Type B pancreatic cell (in vitro differentiated cells): ENCODE measurements around the gene POFUT2. TPM values are rescaled to one million over a fixed set of nuclear protein-coding genes. Genes with fewer than 3 reads are reported as not detected.

ENCODE experiments used
- DNase-seq: peaks from one replicate; pipeline ENCODE4 v3.0.0; 2021; ENCODE audit warnings: mixed read lengths; ENCODE audit not compliant: unreplicated experiment; ENCODE audit errors: extremely low spot score
- H3K27ac Mint-ChIP-seq: 2 replicates; pipeline ENCODE4 v1.8.0; 2021; ENCODE audit warnings: mild to moderate bottlenecking, mixed read lengths
- H3K27me3 Mint-ChIP-seq: 2 replicates; pipeline ENCODE4 v1.8.0; 2021; ENCODE audit warnings: mixed read lengths
- H3K36me3 Mint-ChIP-seq: 2 replicates; pipeline ENCODE4 v1.8.0; 2021; ENCODE audit warnings: mixed read lengths
- H3K4me1 Mint-ChIP-seq: one replicate; pipeline ENCODE4 v1.8.0; 2021; ENCODE audit warnings: mixed read lengths; ENCODE audit not compliant: unreplicated experiment
- H3K4me3 Mint-ChIP-seq: 2 replicates; pipeline ENCODE4 v1.8.0; 2021; ENCODE audit warnings: mild to moderate bottlenecking, mixed read lengths
- H3K9me3 Mint-ChIP-seq: 2 replicates; pipeline ENCODE4 v1.8.0; 2021; ENCODE audit warnings: mixed read lengths
- total RNA-seq: library from RNA; stranded (reverse); gene quantifications from 2 replicates; pipeline ENCODE4 v1.2.1, GENCODE V29; 2021; ENCODE audit warnings: low replicate concordance
- TF ChIP-seq, protein P1 (sequence below): fragments of 200-600 bp; sonication (generic); conservative IDR thresholded peaks from 2 replicates; pipeline ENCODE4 v1.5.0; 2021; ENCODE audit warnings: antibody characterized with exemption, mild to moderate bottlenecking

POFUT2 gene
- total RNA-seq, 1 donor from 2014 or later = 52.8 TPM

DNA sequence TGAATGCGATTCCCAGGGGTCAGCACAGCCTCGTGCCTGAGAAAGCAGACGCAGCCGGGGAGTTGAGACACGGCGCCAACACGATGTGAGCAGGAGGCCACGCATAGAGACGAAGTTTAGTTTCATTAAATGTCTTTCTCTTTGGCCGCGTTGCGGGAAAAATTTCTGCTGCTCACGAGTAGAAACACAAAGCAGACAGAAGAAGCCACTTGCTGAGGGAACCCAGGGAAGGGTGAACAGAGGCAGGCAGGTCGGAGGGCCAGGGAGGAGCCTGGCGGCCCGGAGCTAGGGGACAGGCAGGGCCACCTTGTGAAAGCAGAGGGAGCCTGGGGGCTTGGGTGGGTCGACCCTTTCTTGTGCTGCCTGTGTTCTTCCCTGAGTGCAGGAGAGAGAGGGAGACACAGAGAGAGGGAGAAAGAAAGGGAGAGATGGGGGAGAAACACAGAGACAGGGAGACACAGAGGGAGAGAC lies 33.2 kb downstream of the POFUT2 start:
- no peak for DNase-seq
- TF ChIP-seq, protein P1, sequence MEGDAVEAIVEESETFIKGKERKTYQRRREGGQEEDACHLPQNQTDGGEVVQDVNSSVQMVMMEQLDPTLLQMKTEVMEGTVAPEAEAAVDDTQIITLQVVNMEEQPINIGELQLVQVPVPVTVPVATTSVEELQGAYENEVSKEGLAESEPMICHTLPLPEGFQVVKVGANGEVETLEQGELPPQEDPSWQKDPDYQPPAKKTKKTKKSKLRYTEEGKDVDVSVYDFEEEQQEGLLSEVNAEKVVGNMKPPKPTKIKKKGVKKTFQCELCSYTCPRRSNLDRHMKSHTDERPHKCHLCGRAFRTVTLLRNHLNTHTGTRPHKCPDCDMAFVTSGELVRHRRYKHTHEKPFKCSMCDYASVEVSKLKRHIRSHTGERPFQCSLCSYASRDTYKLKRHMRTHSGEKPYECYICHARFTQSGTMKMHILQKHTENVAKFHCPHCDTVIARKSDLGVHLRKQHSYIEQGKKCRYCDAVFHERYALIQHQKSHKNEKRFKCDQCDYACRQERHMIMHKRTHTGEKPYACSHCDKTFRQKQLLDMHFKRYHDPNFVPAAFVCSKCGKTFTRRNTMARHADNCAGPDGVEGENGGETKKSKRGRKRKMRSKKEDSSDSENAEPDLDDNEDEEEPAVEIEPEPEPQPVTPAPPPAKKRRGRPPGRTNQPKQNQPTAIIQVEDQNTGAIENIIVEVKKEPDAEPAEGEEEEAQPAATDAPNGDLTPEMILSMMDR = no peak
- H3K27ac Mint-ChIP-seq = no peak overlapping the region
- H3K36me3 Mint-ChIP-seq = no peaks in the 10 kb centered on the region
- H3K4me3 Mint-ChIP-seq = no peak overlapping the region
- peaks cover 7% of the 10 kb centered on the region for H3K27me3 Mint-ChIP-seq
- H3K9me3 Mint-ChIP-seq = no peaks in the 10 kb centered on the region
- H3K4me1 Mint-ChIP-seq = peaks cover 10% of the 10 kb centered on the region

DNA sequence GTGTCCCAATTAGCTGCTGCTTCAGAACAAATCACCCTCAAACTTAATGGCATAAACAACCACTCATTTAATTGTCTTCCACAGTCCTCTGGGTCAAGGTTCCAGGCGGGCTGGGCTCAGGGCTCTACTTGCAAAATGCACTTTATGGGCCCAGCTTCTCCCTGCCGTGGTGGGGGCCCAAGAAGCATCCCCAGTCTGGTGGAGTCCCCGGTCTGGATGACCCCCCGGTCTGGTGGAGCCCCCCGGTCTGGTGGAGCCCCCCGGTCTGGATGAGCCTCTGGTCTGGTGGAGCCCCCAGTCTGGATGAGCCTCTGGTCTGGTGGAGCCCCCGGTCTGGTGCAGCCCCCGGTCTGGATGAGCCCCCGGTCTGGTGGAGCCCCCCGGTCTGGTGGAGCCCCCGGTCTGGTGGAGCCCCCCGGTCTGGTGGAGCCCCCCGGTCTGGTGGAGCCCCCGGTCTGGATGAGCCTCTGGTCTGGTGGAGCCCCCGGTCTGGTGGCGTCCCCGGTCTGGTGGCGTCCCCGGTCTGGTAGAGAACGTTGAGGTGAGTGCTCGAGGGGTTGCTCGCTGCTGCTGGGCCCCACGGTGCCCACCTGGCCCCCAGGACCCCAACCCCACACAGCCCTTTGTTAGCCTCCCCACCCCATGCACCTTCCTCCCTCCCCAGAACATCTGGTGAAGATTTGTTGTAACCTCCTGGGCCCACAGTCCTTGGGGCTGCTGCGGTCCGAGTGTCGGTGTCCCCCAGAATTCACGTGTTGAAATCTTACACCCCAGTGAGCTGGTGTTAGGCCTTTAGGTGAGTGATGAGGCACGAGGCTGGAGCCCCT lies 33.8 kb downstream of the POFUT2 start:
- H3K27me3 Mint-ChIP-seq = peaks cover 8% of the 10 kb centered on the region
- no peak overlapping the region for H3K27ac Mint-ChIP-seq
- peaks cover 14% of the 10 kb centered on the region for H3K4me1 Mint-ChIP-seq
- TF ChIP-seq, protein P1 = no peak
- DNase-seq = peak; percentile 65
- H3K4me3 Mint-ChIP-seq = no peak overlapping the region
- H3K9me3 Mint-ChIP-seq = no peaks in the 10 kb centered on the region
- no peaks in the 10 kb centered on the region for H3K36me3 Mint-ChIP-seq

DNA sequence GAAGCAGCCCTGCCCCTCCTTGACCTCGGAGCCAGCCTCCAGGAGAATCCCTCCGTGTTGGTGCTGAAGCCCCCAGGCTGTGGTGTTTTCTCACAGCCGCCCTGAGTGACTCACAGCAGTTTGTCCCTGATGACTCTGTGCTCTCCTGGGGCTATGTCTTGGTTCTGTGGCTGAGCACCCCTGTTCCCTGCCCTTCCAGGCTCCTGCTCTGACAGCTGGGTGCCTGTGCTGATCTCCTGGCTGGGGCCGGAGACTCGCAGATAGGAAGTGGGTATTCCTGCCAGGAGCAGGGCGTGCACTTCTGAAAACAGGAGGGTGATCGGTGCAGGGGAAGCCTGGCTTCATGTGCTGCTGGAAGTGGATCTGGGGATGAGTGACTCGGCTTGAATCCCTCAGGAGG lies 34.5 kb downstream of the POFUT2 start:
- H3K36me3 Mint-ChIP-seq = no peaks in the 10 kb centered on the region

DNA sequence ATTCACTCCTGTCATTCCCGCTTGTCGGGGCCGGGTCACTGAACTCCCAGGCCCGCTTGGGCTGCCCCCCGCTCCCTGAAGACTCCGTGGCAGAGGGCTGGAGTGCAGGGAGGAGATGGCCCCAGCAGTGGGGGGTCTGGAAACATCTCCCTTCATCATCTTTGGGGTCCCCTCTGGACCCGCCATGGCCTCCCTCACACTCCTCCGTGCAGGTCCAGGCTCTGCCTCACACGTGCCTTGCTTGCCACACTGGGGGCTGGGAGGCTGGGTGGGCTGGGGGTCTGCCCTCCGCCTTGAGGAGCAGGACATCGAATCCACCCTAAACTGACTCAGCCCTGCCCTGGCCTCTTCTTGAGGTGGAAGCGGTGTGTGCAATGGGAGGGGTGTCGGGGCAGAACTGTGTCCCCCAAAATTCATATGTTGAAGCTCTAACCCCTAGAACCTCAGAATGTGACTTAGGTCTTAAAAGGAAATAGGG lies 35.2 kb downstream of the POFUT2 start:
- Mint-ChIP-seq H3K4me1 (peaks cover 15% of the 10 kb centered on the region), H3K27ac (no peak overlapping the region), H3K4me3 (no peak overlapping the region), H3K27me3 (peaks cover 7% of the 10 kb centered on the region), H3K36me3 (no peaks in the 10 kb centered on the region), H3K9me3 (no peaks in the 10 kb centered on the region)
- TF ChIP-seq, protein P1 = no peak
- DNase-seq = no peak

More for the DNA sequence above, 34.5 kb downstream of the POFUT2 start:
- TF ChIP-seq, protein P1 = no peak
- H3K27ac Mint-ChIP-seq = no peak overlapping the region
- H3K27me3 Mint-ChIP-seq = peaks cover 7% of the 10 kb centered on the region
- no peak for DNase-seq
- H3K9me3 Mint-ChIP-seq = no peaks in the 10 kb centered on the region
- H3K4me1 Mint-ChIP-seq = peaks cover 15% of the 10 kb centered on the region
- no peak overlapping the region for H3K4me3 Mint-ChIP-seq

DNA sequence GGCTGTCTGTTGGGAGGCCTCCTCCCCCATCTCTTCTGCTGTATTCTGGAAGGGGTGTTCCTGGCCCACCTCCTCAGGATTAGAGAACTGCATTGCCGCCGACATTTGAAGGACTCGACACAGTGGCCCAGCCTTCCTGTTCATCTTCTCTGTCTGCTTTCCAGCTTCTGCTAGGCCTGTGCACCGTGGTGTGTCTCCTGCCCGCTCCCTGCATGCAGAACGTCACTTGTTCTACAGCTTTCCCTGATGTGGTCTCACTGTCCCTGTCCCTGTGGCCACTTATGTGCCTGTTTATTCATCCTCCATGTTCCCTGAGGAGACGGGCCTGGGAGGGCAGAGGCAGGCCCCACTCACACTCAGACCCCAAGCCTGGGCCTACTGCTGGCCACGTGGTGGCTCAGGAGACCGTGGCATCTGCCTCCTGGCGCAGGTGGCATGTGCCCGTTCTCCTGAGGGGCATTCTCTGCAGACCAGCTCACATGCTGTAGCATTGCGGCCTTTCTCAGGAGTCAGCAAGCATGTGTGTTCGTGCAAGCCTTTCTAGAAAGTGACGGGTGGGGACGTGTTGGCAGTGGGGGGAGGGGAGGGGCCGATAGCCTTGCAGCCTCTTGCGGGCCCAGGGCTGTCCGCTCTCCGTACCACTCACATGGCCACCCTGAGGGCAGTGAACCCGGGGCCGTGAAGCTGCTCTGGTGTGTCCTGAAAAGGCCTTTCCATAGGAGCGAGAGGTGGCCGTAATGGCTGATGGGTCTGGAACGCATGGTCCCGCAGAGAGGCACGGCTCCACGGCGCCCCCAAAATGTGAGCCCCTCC lies 35.9 kb downstream of the POFUT2 start:
- DNase-seq = no peak
- H3K27ac Mint-ChIP-seq = no peak overlapping the region

More for the DNA sequence above, 35.9 kb downstream of the POFUT2 start:
- Mint-ChIP-seq H3K4me3 (no peak overlapping the region), H3K9me3 (no peaks in the 10 kb centered on the region), H3K4me1 (peaks cover 15% of the 10 kb centered on the region), H3K27me3 (peaks cover 8% of the 10 kb centered on the region), H3K36me3 (no peaks in the 10 kb centered on the region)
- TF ChIP-seq, protein P1 = no peak
